ENCODE results near the gene PCDHGA3.
"Not testable (repeated sequence)": the region's sequence is repeated elsewhere in the genome, so short reads cannot be mapped to it uniquely, and the experiment has no call there.

Gene PCDHGA3

DNA sequence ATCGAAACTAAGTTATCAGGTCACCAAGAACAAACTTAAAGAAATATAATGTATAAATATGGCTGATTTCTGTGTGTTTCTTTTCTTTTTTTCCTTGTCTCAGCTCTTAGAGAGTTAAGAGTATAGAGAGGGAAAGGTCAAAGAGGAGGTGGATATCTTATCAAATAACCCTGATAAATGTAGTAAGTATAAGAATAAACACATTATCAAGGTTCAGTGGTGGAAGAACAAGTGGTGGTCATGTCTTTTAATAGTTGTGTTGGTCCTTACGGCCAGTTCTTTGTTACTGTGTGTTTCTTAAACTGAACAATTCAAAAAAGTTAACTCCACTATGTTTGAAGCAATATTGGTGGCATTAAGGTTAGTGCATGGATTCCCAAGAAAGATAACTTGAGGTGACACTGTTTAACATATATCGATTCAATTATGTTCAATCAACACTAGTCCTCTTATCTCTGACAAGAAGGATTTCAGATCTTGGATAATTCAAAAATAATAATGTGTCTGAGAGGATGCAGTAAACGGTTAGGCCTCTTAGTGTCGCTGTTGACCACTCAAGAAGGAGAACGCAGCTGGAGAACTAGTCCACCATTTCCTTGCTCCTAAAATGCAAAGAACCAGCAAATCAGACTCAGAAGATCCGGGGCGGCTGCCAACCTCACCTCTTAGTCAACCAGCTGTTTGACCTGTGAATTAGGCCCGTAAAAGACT, at the start of gene PCDHGA3:
TSS of gene PCDHGA3 (plus strand) at position 588 of the 711 bp plus-strand sequence. CDS start 205 bp downstream, outside the sequence.
- DNase-seq: no peak

DNA sequence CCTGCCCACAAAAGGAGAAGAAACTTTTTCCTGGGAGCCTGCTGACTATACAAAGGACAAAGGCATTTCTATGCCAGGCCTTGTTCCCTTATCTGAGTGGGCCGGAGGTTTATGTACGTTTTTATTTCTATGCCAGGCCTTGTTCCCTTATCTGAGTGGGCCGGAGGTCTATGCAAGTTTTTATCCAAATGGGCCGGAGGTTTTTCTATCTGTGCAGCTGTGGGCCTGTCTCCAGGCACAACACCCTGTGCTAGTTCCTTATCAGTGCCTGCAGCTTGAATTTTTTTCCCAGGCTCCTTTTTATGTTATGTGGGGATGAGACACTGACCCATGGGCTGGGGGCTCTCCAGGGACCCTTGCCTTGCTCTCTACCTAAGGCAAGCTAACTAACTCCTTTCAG, 45.3 kb upstream of the PCDHGA3 start:
- DNase-seq: no peak

DNA sequence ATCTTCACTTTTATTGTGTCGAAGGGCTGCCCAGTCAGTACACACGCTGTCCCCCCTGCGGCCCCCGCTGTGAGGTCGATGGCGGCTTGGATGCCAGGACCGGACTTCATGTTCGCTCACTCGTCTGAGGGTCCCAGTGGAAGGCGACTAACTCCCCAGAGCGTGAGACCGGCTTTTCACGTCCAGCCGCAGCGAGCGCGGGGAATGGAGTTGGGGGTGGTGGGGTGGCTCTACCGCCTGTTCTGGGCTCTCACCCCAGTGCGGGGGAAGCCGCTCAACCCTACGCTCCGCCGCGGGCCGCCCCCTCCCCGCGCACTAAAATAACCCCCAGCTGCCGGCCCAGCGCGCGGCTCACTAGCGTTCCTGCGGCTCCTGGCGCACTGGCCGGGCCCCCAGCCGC, 39.9 kb upstream of the PCDHGA3 start, which contains the start of gene SLC25A2:
TSS of gene SLC25A2 (minus strand) at position 294 of the 400 bp plus-strand sequence. CDS start at position 110, 184 bp downstream.
- no peak for DNase-seq

DNA sequence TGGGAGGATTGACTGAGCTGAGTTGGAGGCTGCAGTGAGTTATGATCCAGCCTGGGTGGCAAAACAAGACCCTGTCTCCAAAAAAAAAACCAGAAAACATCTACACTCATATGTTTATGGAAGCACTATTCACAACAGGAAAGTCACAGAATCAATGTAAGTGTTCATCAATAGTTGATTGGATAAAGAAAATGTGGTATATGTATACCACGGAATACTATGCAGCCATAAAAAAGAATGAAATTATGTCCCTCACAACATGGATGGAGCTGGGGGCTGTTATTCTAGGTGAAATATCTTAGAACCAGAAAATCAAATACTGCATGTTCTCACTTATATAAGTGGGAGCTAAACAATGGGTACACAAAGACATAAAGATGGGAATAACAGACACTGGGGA, 37.0 kb upstream of the PCDHGA3 start:
- no peak for DNase-seq

DNA sequence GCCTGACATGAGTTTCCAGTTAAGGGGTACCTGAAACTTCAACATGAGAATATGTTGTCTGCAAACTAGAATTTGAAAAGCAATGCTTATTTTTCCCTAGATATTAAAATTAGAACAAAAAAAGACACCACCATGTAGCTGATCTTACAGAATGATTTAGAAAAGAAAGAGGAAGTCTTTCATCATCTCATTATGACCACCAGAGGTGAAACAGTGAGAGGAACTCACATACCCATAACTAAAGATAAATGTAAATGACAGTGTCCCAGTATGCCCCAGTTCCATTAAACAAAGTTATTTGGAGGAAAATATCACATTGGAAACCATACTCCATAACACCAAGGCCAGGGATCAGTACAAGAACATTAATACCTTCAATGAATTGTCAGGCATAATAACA, 29.9 kb upstream of the PCDHGA3 start:
- no peak for DNase-seq

DNA sequence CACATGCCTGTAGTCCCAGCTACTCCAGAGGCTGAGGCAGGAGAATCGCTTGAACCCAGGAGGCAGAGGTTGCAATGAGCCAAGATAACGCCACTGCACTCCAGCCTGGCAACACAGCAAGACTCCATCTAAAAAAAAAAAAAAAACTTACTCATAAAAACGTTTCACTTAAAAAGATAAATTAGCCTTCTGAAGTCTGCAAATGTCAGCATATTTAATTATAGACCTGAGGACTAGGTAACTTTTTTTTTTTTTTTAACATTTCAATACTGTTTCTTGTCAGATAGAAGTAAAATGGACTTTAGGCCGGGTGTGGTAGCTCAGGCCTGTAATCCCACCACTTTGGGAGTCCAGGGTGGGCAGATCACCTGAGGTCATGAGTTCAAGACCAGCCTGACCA, 26.7 kb upstream of the PCDHGA3 start:
- DNase-seq: not testable (repeated sequence)

DNA sequence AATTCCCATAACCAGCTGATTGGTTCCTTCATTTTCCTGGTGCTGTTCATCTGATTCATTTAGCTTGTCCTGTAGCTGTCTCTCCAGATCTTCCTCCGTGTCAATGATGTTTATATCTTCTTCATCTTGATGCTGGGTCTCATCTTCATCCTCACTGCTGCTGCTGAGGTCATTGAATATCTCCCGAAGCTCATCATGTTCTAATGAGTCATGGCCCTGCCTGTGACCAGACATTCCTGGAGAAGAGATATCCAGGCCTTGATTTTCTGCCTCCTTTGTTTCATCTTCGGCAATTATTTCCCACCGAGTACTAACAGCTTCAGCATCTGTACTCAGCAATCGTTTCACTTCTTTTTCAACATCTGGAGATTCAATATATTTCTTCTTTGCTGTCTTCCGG, 24.4 kb upstream of the PCDHGA3 start:
- DNase-seq: no peak

DNA sequence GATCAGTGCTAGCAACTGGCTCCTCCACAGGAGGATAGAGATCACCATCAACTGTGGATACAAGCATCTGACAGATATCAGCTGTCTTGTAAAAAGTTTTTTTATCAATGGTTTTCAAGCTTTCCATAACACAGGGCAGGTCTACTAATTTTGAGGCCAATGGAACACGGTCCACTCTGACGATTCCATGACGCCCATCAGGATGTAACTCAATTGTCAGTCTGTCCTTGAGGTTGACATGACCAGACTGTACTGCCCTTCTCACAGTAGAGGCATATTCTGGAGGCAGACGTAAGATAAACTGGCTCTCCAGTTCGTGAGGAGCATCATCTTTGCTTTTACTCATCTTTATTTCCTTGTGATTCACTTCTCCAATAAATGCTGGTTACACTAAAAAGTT, 23.9 kb upstream of the PCDHGA3 start:
- DNase-seq: no peak

DNA sequence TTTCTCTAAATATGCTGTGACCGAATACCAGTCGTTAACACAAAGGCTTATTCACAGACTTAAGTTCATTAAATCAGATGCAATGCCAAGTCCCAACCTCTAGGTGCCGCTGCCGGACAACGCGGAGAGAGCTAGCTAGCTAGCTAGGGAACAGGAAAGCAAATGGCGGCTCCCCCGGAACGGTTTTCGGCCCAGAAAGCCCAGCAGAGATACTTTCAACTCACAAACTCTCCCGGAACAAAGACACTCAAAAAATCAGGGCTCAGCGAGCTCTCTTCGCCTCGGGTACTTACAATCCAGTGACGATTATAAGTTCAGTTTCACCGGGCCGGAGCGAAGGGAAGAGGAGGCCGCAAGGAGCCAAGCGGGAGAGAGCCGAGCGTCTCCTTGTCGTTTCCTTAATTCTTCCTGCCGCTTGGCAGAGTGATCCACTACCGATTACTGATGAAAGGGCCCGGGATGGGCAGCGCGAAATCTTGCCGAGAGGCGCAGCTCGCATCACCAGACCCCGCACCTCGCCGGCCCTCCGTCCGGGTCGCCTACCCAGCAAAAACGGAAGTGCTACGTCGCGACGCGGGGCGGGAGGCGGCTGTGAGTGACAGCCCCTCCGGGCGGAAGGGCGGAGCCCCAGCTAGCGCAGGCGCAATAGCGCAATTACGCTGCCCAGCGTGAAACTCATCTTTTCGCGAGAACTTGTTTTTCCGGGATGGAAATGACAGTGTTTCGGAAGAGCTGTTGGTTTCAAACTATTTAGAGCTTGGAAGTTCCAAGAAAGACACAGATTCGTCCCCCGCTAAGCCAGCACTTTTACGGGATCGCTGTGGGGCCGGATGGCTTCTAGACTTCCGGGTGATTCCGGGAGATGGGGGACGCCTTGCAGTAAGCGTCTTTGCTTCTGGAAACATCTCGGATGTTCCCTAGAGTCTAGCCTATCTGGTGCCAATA, 23.1 kb upstream of the PCDHGA3 start, which contains the start of gene TAF7:
TSS of gene TAF7 (minus strand) at position 560 of the 945 bp plus-strand sequence. CDS start 740 bp downstream, outside the sequence.
- DNase-seq: peak; percentile 20 to 91 (median 82)

DNA sequence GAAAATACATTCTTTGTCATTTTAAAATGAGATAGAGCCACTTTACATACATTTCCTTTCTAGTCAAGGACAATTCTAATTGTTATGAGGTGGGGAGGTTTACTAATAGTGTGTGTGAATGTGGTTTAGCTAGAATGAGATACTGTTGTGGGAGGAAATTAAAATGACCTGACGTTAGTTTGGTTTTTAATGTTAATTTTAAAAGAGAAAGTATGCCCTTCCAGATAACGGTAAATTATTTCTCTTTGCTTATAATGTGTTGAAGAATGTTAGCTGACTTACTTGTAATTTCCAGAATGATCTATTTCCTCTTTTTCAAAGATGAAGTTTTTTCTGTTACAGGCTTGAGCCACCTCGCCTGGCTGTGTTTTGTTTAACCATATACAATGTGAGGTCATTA, 21.4 kb upstream of the PCDHGA3 start:
- DNase-seq: no peak

DNA sequence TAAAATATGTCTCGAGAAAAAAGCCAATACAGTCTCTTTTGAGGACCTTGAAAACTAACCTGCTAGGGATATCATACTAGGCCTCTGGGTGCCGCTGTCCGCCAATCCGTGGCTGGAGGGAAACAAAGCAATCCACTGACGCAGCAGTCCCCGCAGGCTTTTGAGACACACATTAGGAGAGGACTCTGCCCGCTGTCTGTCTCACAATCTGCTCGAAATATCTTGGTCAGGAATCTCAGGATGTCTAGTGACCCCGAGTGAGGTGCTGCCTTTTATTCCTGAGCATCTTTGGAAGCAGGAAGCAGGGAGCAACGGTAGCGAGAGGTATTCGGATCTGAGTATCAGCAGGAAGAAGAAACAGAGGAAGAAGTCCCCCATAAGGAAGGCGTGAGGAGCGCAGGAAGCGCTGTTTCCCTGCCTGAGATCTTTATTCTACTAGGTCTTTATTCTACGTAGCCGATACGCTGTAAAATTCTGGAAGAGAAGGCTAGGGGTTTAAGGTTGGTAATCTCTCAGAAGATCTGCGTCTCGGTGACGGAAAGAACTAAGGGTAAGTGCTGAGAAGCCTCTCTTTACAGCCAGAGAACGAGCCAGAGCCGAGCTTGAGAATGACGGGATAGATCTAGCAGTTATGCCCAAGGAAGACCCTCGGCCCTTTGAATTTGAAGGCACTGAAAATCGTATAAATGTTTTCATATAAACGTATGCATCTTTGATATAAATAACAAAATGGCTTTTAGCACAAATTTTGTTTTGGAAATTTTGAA, 17.4 kb upstream of the PCDHGA3 start:
- DNase-seq: peak in 12 of 14 donors; percentile 3 to 68 (median 44)

DNA sequence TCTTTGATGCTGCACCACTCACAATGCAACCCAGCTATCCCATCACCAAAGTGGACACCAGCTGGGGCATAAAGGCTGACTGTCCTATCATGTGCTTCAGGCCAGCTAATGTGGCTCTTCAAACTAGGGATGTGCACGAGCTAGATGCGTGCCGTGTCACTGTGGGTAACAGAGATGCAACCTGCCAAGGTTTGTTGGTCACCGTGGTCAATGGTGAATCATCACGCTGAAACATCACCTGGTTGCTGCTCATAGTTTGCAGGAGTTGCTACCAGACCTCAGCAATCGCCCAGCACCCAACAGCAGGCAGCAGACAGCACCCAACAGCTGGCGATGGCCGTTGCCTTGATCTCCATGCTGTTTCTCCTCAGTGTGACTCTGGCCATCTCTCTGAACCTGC, 15.4 kb upstream of the PCDHGA3 start:
- DNase-seq: no peak

DNA sequence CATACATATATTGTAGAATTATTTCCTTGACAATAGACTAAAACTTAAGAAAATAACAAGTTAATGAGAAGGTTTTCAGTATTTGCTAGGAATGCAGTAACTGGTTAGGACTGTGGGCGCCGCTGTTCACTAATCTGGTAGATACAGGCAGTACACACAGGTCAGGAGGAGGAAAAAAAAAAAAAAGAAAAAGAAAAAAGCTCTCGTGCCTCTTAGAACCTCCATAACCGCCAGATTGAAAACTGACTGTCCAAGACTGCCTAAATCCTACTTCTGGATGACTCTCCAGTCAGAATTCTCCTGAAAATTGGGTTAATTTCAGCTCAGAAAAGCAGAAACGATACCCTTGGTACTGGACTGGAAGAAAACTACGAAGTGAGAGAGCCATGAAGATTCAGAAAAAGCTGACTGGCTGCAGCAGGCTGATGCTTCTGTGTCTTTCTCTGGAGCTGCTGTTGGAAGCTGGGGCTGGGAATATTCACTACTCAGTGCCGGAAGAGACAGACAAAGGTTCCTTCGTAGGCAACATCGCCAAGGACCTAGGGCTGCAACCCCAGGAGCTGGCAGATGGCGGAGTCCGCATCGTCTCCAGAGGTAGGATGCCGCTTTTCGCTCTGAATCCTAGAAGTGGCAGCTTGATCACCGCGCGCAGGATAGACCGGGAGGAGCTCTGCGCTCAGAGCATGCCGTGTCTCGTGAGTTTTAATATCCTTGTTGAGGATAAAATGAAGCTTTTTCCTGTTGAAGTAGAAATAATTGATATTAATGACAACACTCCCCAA, 13.1 kb upstream of the PCDHGA3 start, which contains the start of gene PCDHGA1:
TSS of gene PCDHGA1 (plus strand) at position 216 of the 782 bp plus-strand sequence.
- DNase-seq: no peak

DNA sequence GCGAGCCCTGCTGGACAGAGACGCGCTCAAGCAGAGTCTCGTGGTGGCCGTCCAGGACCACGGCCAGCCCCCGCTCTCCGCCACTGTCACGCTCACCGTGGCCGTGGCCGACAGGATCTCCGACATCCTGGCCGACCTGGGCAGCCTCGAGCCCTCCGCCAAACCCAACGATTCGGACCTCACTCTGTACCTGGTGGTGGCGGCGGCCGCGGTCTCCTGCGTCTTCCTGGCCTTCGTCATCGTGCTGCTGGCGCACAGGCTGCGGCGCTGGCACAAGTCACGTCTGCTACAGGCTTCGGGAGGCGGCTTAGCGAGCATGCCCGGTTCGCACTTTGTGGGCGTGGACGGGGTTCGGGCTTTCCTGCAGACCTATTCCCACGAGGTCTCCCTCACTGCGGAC, 11.1 kb upstream of the PCDHGA3 start:
- not testable (repeated sequence) for DNase-seq

DNA sequence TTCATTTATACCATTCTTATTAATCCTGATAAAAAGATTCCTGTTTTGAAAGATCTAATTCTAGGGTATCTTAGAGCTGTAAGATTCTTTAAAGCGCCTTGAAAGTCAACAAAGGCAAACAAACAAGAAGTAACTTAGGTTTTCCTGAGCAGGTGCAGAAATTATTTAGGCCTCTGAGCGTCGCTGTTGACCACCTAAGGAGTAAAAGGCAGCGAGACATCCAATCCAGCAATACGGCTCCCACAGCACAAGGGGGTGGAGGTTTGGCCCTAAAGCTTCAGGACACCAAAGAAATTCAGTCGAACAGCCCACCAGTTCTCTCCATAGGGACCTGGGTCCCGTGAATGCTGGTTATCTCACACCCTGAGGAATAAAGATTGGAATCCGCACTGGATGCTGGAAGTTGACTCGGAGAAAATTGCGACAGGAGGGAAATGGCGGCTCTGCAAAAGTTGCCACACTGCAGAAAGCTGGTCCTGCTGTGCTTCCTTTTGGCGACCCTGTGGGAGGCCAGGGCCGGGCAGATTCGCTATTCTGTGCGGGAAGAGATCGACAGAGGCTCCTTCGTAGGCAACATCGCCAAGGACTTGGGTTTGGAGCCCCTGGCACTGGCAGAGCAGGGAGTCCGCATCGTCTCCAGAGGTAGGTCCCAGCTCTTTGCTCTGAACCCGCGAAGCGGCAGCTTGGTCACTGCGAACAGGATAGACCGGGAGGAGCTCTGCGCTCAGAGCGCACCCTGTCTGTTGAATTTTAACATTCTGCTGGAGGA, 4.9 kb upstream of the PCDHGA3 start, which contains the start of gene PCDHGA2:
TSS of gene PCDHGA2 (plus strand) at position 223 of the 769 bp plus-strand sequence.
- no peak for DNase-seq

DNA sequence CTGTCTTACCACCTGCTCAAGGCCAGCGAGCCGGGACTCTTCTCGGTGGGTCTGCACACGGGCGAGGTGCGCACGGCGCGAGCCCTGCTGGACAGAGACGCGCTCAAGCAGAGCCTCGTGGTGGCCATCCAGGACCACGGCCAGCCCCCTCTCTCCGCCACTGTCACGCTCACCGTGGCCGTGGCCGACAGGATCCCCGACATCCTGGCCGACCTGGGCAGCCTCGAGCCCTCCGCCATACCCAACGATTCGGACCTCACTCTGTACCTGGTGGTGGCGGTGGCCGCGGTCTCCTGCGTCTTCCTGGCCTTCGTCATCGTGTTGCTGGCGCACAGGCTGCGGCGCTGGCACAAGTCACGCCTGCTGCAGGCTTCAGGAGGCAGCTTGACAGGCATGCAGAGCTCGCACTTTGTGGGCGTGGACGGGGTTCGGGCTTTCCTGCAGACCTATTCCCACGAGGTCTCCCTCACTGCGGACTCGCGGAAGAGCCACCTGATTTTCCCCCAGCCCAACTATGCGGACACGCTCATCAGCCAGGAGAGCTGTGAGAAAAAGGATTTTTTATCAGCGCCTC, 2.8 kb upstream of the PCDHGA3 start:
- DNase-seq: not testable (repeated sequence)

DNA sequence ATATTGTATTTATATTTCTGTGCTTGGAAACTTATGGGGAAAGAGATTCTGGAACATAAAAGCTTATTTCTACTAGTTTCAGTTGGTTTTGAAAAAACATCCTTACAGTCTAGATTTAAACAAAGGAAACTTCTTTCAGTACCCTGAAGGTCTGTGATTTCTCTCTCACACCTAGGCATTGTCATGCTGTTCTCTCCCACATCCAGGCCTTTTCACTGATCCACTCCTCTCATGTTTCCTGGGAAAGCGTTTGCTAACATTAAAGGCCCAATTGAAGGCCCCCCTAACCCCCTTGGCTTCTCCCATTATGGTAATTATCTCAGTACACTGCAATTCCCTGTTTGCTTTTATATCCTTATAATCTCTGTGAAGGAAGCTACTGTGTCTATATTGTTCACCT, 856 bp upstream of the PCDHGA3 start:
- DNase-seq: no peak

DNA sequence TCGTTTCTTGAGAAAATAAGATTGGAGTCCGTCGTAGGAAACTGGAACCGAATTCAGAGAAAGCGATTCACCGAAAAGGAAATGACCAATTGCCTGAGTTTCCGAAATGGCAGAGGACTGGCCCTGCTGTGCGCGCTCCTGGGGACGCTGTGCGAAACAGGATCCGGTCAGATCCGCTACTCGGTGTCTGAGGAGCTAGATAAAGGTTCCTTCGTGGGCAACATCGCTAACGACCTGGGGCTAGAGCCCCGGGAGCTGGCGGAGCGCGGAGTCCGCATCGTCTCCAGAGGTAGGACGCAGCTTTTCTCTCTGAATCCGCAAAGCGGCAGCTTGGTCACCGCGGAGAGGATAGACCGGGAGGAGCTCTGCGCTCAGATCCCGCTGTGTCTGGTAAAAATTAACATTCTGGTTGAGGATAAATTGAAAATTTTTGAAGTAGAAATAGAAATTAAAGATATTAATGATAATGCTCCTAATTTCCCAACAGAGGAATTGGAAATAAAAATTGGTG, 379 bp downstream of the PCDHGA3 start:
- DNase-seq: no peak

DNA sequence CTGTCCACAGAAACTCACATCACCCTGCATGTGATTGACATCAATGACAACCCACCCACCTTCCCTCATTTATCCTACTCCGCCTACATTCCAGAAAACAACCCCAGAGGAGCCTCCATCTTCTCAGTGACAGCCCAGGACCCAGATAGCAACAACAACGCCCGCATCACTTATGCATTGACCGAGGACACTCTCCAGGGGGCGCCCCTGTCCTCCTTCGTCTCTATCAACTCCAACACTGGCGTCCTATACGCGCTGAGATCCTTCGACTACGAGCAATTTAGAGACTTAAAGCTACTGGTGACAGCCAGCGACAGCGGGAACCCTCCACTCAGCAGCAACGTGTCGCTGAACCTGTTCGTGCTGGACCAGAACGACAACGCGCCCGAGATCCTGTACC, 1.7 kb downstream of the PCDHGA3 start:
- no peak for DNase-seq

DNA sequence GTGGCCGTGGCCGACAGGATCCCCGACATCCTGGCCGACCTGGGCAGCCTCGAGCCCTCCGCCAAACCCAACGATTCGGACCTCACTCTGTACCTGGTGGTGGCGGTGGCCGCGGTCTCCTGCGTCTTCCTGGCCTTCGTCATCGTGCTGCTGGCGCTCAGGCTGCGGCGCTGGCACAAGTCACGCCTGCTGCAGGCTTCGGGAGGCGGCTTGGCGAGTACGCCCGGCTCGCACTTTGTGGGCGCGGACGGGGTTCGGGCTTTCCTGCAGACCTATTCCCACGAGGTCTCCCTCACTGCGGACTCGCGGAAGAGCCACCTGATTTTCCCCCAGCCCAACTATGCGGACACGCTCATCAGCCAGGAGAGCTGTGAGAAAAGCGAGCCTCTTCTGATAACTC, 2.4 kb downstream of the PCDHGA3 start:
- DNase-seq: not testable (repeated sequence)
